OCI-LY1 (cell line): ENCODE measurements around the gene RASL11B.

Experiments used
- H2AFZ ChIP-seq: fragments of 200-600 bp; sonication (generic), shearing (Covaris generic); 2 replicates; pipeline ENCODE4 v1.6.0; 2014; ENCODE audit warnings: antibody characterized with exemption, mild to moderate bottlenecking, low read length
- H3F3A ChIP-seq: fragments of 200-600 bp; sonication (generic), shearing (Covaris generic); 2 replicates; pipeline ENCODE4 v1.6.0; 2014; ENCODE audit warnings: mild to moderate bottlenecking, antibody characterized with exemption, low read length, moderate library complexity; ENCODE audit not compliant: insufficient read depth
- H3K27ac ChIP-seq: fragments of 200-600 bp; sonication (generic); 2 replicates; pipeline ENCODE4 v1.5.1; 2014; ENCODE audit warnings: low read length, mixed run types, mild to moderate bottlenecking, low read depth; ENCODE audit not compliant: poor library complexity, severe bottlenecking
- H3K27me3 ChIP-seq: fragments of 200-600 bp; sonication (generic); 2 replicates; pipeline ENCODE4 v1.6.0; 2014; ENCODE audit warnings: antibody characterized with exemption, mild to moderate bottlenecking, low read length, moderate library complexity; ENCODE audit not compliant: insufficient read depth
- H3K36me3 ChIP-seq: fragments of 200-600 bp; sonication (generic); 2 replicates; pipeline ENCODE4 v1.6.1; 2014; ENCODE audit warnings: mild to moderate bottlenecking, antibody characterized with exemption, low read length, moderate library complexity, mixed read lengths; ENCODE audit not compliant: insufficient read depth
- H3K4me1 ChIP-seq: fragments of 200-600 bp; sonication (generic); 2 replicates; pipeline ENCODE4 v1.5.1; 2014; ENCODE audit warnings: mild to moderate bottlenecking, low read length, moderate library complexity; ENCODE audit not compliant: insufficient read depth, severe bottlenecking
- H3K4me2 ChIP-seq: fragments of 200-600 bp; sonication (generic), shearing (Covaris generic); 2 replicates; pipeline ENCODE4 v1.6.1; 2014; ENCODE audit warnings: low read length
- H3K4me3 ChIP-seq: fragments of 200-600 bp; sonication (generic); 2 replicates; pipeline ENCODE4 v1.5.1; 2014; ENCODE audit warnings: low read length, low read depth, mild to moderate bottlenecking, mixed read lengths; ENCODE audit not compliant: poor library complexity, severe bottlenecking
- H3K79me2 ChIP-seq: fragments of 200-600 bp; shearing (Covaris generic); 2 replicates; pipeline ENCODE4 v1.6.1; 2016; ENCODE audit warnings: mixed run types, low read length, mixed read lengths; ENCODE audit not compliant: insufficient read depth
- H3K9ac ChIP-seq: fragments of 200-600 bp; sonication (generic), shearing (Covaris generic); 2 replicates; pipeline ENCODE4 v1.6.1; 2014; ENCODE audit warnings: mild to moderate bottlenecking, low read length, mixed read lengths
- H3K9me2 ChIP-seq: fragments of 200-600 bp; sonication (generic), shearing (Covaris generic); 2 replicates; pipeline ENCODE4 v1.6.1; 2014; ENCODE audit warnings: low read depth, mild to moderate bottlenecking, low read length, mixed read lengths
- H3K9me3 ChIP-seq: fragments of 200-600 bp; shearing (Covaris generic); 2 replicates; pipeline ENCODE4 v1.6.1; 2014; ENCODE audit warnings: low read length, mixed read lengths
- H4K20me1 ChIP-seq: fragments of 200-600 bp; sonication (generic), shearing (Covaris generic); 2 replicates; pipeline ENCODE4 v1.6.0; 2016; ENCODE audit warnings: mild to moderate bottlenecking, low read length; ENCODE audit not compliant: insufficient read depth
- CTCF ChIP-seq: fragments of 200-600 bp; sonication (generic), shearing (Covaris generic); IDR thresholded peaks from 2 replicates; pipeline ENCODE4 v1.5.1; 2017; ENCODE audit warnings: mild to moderate bottlenecking, antibody characterized with exemption, low read length, moderate library complexity, mixed read lengths
- EZH2 ChIP-seq: fragments of 200-600 bp; sonication (generic), shearing (Covaris generic); IDR thresholded peaks from 2 replicates; pipeline ENCODE4 v1.8.0; 2017; ENCODE audit warnings: borderline replicate concordance, mixed run types, mild to moderate bottlenecking, antibody characterized with exemption, low read length, moderate library complexity, mixed read lengths

Gene RASL11B

GRCh38 chr4:52884994-52885393 lies 22.9 kb downstream of the RASL11B start:
- no peaks in the 10 kb centered on the region for H3K79me2 ChIP-seq

GRCh38 chr4:52889354-52889753 lies 27.2 kb downstream of the RASL11B start:
- Histone ChIP-seq H3K9me3 (peaks cover 11% of the 10 kb centered on the region; the same call in 1 of the 2 replicates), H3K9me2 (no peaks in the 10 kb centered on the region), H3K4me3 (no peak overlapping the region), H3K36me3 (no peaks in the 10 kb centered on the region), H3K4me1 (no peaks in the 10 kb centered on the region), H3K27me3 (no peaks in the 10 kb centered on the region), H2AFZ (no peak overlapping the region), H3K27ac (no peak overlapping the region), H3F3A (no peaks in the 10 kb centered on the region), H3K4me2 (no peak overlapping the region), H3K9ac (no peak overlapping the region), H3K79me2 (no peaks in the 10 kb centered on the region), H4K20me1 (no peaks in the 10 kb centered on the region)
- TF ChIP-seq CTCF (no peak), EZH2 (no peak)

More at GRCh38 chr4:52884994-52885393, 22.9 kb downstream of the RASL11B start:
- Histone ChIP-seq H3K9me2 (no peaks in the 10 kb centered on the region), H3K4me3 (no peak overlapping the region), H3K4me2 (no peak overlapping the region), H3K4me1 (no peaks in the 10 kb centered on the region), H3K9me3 (peaks cover 11% of the 10 kb centered on the region; the same call in 1 of the 2 replicates), H2AFZ (no peak overlapping the region), H3K9ac (no peak overlapping the region), H3K27ac (no peak overlapping the region), H3F3A (no peaks in the 10 kb centered on the region), H3K36me3 (no peaks in the 10 kb centered on the region), H4K20me1 (no peaks in the 10 kb centered on the region), H3K27me3 (no peaks in the 10 kb centered on the region)
- TF ChIP-seq EZH2 (no peak), CTCF (no peak)

- H3K27ac ChIP-seq: no peak overlapping the region
These were observed 27.8 kb downstream of the RASL11B start for GRCh38 chr4:52889778-52890520.

More at GRCh38 chr4:52889778-52890520, 27.8 kb downstream of the RASL11B start:
- Histone ChIP-seq H3K9me2 (no peaks in the 10 kb centered on the region), H3K4me2 (no peak overlapping the region), H3K36me3 (no peaks in the 10 kb centered on the region), H4K20me1 (no peaks in the 10 kb centered on the region), H3K4me1 (no peaks in the 10 kb centered on the region), H3K9ac (no peak overlapping the region), H3K27me3 (no peaks in the 10 kb centered on the region), H3K4me3 (no peak overlapping the region), H2AFZ (no peak overlapping the region), H3K9me3 (peaks cover 11% of the 10 kb centered on the region; the same call in 1 of the 2 replicates), H3F3A (no peaks in the 10 kb centered on the region), H3K79me2 (no peaks in the 10 kb centered on the region)
- TF ChIP-seq CTCF (no peak), EZH2 (no peak)
